GM21423 (cell line): Measurements from ENCODE around the gene B3GNT2.
"Not testable (repeated sequence)": the region's sequence is repeated elsewhere in the genome, so short reads cannot be mapped to it uniquely, and the experiment has no call there.

Experiments
- ATAC-seq: cut with Tn5 transposase; IDR thresholded peaks from one replicate; pipeline ENCODE4 v1.9.1; 2021; ENCODE audit warnings: mild to moderate bottlenecking, moderate library complexity; ENCODE audit not compliant: unreplicated experiment

B3GNT2 gene

GRCh38 chr2:62195421-62196277 is at the start of gene B3GNT2:
Gene B3GNT2, plus strand, starts transcription at chr2:62196115. Its CDS starts 26,106 bp downstream, at chr2:62222221.
- ATAC-seq: peak; percentile 43

GRCh38 chr2:62146790-62147189 is 49.1 kb upstream of the B3GNT2 start:
- not testable (repeated sequence) for ATAC-seq

- no peak for ATAC-seq
Measured at GRCh38 chr2:62147610-62148301, 48.2 kb upstream of the B3GNT2 start.

GRCh38 chr2:62149708-62150107 is 46.2 kb upstream of the B3GNT2 start:
- ATAC-seq: no peak

GRCh38 chr2:62150597-62151305 is 45.2 kb upstream of the B3GNT2 start:
- ATAC-seq: no peak

GRCh38 chr2:62151306-62151638 is 44.6 kb upstream of the B3GNT2 start:
- ATAC-seq: no peak

- ATAC-seq: no peak
Measured at GRCh38 chr2:62152000-62152399, 43.9 kb upstream of the B3GNT2 start.

- no peak for ATAC-seq
Measured at GRCh38 chr2:62156861-62157496, 38.9 kb upstream of the B3GNT2 start.

GRCh38 chr2:62158444-62159121 is 37.3 kb upstream of the B3GNT2 start:
- ATAC-seq: no peak

GRCh38 chr2:62160691-62161090 is 35.2 kb upstream of the B3GNT2 start:
- ATAC-seq: not testable (repeated sequence)

- ATAC-seq: no peak
Measured at GRCh38 chr2:62163106-62163831, 32.6 kb upstream of the B3GNT2 start.

GRCh38 chr2:62163834-62164233 is 32.1 kb upstream of the B3GNT2 start:
- ATAC-seq: no peak

GRCh38 chr2:62175728-62176127 is 20.2 kb upstream of the B3GNT2 start:
- ATAC-seq: no peak

- ATAC-seq: no peak
Measured at GRCh38 chr2:62176801-62177200, 19.1 kb upstream of the B3GNT2 start.

GRCh38 chr2:62177392-62178049 is 18.4 kb upstream of the B3GNT2 start:
- ATAC-seq: no peak

- no peak for ATAC-seq
Measured at GRCh38 chr2:62178741-62179271, 17.1 kb upstream of the B3GNT2 start.

GRCh38 chr2:62180975-62181374 is 14.9 kb upstream of the B3GNT2 start:
- no peak for ATAC-seq

- no peak for ATAC-seq
Measured at GRCh38 chr2:62181843-62182242, 14.1 kb upstream of the B3GNT2 start.
